GM21367 (cell line): ENCODE data around the gene TMCO4.
"Not testable (repeated sequence)": the region's sequence is repeated elsewhere in the genome, so short reads cannot be mapped to it uniquely, and the experiment has no call there.

Experiments used
- ATAC-seq: cut with Tn5 transposase; IDR thresholded peaks from one replicate; pipeline ENCODE4 v1.9.1; 2021; ENCODE audit not compliant: unreplicated experiment

The TMCO4 gene

DNA sequence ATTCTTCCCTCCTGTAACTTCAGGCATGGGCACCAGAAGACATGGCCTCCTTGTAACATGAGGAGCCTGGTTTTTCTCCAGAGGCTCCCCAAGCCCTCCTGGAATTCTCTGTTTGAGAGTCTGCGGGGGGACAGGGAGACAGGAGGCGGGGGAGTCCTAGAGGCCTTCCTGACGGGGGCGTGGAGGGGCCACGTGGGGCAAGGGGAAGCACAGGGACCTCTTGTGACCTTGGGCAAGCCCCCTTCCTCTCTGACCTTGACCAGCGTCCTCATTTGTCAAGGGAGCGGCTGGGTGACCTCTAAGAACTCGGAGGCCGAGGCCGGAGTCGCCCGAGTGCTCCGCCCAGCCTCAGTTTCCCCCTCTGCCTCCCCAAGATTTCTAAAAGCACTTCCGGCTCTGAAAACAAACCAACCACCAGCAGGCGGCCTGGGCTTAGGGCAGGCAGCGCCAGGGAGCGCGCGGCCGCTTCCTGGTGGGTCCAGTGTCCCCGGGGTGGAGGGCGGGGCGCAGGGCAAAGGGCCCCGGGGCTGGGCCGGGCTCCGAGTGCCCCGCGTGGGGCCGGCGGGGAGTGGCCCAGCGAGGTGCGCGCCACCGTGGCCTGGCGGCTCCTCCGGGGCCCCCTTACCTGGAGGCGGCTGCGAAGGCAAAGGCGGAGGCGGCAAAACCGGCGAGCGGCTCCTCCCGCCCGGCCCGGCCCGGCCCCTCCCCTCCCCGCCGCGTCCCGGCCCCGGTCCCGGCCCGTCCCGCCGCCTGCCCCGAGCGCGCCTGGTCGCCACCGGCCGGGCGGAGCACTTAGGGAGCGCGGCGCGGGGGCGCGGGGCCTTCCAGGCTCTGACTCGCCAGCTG lies at the start of gene TMCO4:
TSS of gene TMCO4 (minus strand) at position 687 of the 846 bp plus-strand sequence. CDS start 19,158 bp downstream, outside the sequence.
- ATAC-seq: no peak

DNA sequence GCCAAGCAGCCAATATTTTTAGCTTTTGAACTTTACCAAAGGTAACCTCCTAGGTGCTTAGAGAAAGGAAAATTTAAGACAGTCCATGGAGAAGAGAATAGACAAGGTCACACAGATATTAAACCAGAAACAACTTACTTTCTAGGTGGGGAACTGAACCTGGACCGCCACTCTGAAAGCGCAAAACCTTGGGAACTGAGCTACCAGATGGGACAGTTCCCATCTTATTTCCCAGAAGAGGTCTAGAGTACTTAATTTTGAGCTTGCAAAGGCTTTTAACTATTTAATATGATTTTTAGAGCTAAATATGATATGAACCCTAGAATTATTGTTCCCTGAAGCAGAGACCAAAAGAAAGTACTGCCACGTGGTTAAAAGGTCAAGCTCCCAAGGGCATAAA lies 49.6 kb upstream of the TMCO4 start:
- not testable (repeated sequence) for ATAC-seq

DNA sequence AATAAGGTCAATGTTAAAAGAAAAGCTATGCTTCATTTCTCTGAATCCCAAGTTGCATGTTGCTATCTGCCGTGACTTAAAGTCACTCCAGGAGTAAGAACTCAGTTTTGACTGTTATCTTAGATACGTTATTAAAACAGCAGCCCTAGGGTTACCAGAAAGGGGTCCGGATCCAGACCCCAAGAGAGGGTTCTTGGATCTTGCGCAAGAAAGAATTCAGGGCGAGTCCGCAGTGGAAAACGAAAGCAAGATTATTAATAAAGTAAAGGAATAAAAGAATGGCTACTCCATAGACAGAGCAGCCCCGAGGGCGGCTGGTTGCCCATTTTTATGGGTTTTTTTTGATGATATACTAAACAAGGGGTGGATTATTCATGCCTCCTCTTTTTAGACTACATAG lies 47.6 kb upstream of the TMCO4 start:
- ATAC-seq: not testable (repeated sequence)

DNA sequence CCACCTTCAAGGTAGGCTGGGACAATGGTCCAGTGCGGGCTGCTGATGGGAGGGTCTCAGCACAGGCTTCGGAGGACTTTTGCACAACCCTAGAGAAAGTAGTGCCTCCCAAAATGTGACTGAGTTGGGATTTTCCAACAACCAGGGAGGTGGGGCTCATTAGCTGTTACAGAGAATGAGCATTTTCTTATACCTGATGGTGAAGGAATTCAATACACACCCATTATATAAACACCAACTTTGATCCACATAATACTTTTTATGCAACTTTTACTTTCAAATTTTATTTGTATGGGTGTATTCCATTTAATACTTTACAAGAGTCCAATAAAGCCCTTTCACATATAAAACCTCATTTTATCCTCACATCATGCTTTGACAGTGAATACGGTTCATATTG lies 46.6 kb upstream of the TMCO4 start:
- ATAC-seq: no peak

DNA sequence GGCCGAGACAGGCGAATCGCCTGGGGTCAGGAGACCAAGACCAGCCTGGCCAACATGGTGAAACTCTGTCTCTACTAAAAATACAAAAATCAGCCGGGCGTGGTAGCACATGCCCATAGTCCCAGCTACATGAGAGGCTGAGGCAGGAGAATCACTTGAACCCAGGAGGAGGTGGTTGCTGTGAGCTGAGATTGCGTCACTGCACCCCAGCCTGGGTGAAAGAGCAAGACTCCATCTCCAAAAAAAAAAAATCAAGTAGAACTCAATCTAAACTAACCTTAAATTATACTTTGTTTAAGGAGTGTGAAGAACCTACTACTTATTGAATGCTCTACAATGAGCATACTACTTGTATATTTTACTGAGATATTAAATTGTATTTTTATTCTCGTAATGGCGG lies 45.8 kb upstream of the TMCO4 start:
- no peak for ATAC-seq

DNA sequence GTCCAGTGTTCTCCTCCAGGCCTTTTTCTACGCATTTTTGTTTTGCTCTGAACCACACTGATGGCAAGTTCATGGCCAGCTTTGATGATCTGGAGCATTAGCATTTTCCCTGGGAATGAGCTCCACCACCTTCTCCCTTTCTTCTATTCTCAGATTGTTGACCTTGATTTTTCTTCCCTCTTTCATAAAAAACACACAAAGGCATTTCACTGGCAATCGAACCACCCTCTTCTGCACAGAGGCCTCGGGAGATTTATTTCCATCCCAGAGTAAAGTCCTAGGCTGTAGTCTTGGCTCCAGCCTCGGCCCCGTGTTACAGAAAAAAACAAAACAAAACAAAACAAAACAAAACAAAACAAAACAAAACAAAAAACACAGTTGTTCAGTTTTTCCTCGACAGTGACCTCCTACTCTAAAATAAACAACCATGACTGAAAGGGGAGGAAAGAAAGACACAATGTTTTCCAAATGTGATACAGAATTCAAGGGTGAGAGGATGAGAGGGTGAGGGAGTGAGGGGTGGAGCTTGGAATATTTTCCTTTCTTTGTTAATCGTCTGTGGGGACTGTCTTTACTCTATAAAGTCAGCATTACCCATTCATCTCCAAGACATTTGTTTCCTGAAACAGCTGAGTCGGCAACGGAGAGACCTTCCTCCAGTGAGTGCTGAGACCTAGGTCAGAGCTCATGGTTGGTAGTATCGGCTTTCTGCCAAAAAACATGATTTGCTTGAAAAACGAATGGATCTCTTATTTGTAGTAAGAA lies 45.2 kb upstream of the TMCO4 start:
- no peak for ATAC-seq

DNA sequence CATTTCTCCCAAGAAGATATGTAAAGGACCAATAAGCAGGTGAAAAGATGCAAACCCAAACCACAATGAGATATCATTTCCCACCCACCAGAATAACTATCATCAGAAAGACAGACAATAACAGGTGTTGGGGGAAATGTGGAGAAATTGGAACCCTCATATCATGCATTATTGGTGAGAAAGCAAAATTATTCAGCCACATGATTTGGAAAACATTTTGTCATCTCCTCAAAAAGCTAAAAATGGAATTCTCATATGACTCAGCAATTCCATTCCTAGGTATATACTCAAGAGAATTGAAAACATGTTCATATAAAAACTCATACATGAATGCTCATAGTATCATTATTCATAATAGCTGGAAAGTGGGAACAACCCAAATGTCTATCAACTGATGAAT lies 40.5 kb upstream of the TMCO4 start:
- ATAC-seq: no peak

DNA sequence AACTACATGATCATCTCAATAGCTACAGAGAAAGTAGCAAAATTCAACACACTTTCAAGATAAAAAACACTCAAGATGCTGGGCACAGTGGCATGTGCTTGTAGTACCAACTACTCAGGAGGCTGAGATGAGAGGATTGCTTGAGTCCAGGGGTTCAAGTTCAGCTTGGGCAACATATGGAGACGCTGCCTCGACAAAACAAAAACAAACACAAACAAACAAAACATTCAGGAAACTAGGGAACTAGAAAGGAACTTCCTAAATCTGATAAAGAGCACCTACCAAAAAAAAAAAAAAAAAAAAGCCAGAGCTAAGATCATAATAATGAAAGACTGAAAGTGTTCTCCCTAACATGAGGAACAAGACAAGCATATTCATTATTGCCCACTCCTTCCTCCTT lies 38.1 kb upstream of the TMCO4 start:
- no peak for ATAC-seq

DNA sequence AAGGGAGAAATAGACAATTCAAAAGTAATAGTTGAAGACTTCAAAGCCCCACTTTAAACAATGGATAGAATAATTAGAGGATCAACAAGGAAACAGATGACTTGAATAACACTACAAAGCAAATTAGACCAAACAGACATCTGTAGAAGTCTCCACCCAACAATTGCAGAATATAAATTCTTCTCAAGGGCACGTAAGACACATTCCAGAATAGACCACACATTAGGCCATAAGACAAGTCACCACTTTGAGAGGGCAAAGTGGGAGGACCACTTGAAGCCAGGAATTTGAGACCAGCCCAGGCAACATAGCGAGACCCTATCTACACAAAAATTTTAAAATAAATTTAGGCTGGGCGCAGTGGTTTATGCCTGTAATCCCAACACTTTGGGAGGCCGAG lies 35.9 kb upstream of the TMCO4 start:
- ATAC-seq: no peak

DNA sequence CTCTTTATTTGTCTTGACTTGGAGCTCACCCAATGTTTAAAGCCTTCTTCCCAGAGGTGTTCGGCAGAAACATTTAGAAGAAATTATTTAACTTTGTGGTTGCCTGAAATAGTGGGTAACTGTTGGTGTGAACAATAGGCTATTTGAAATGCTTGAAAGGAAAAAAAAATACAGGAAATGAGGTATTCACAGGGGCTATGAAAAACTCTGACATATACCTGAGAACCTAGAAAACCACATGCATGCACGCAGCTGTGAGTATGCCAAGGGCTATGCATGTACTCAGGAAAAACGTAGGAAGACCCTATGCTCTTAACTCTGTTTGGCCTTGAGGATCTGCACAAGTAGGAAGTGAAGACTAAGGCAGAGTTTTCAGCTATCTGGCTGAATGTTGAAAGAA lies 31.7 kb upstream of the TMCO4 start:
- no peak for ATAC-seq

DNA sequence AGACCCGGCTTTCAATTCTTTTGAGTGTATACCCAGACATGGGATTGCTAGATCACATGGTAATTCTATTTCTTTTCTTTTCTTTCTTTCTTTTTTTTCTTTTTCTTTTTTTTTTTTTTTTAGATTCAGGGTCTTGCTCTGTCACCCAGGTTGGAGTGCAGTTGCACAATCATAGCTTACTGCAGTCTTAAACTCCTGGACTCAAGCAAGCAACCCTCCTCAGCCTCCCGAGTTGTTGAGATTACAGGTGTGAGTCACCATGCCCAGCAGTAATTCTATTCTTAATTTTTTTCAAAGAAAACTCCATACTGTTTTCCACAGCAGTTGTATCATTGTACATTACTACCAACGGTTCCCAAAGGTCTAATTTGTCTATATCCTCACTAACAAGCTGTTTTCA lies 28.8 kb upstream of the TMCO4 start:
- no peak for ATAC-seq

DNA sequence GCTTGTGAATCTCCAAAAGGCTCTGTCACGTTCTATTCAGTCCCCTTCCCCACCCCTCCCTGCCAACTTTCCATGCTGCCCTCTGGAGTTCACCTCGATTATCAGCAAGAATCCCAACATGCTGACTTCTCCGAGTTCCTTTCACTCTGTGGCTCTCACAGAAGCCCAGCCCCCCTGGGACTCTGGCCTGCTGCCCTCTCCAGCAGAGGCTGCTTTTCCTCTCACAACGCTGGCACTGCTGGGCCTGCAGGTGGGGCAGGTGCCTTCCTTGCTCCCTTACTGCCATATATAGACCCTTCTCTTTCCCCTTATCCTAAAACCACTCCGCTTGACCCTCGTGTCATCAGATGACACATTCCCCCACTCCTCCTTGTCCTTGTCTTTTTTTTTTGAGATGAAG lies 25.6 kb upstream of the TMCO4 start:
- ATAC-seq: no peak

DNA sequence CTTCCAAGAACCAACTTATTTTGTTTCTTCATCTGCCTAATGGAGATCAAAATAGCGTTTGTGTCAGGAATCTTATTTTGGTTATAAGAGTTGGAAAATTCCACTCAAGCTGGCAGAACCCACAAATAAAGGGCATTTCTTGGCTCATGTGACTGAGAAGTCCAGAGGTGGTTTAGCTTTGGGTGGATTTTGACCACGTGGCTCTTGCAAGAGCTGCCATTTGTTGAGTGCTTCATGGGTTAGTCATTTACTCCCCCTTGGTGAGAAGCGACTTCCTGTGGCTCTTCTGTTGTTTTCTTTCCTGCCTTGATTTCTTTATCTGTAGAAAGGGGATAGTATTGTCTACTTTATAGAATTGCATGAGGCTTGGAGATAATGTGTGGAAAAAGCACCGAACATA lies 24.8 kb upstream of the TMCO4 start:
- ATAC-seq: no peak

DNA sequence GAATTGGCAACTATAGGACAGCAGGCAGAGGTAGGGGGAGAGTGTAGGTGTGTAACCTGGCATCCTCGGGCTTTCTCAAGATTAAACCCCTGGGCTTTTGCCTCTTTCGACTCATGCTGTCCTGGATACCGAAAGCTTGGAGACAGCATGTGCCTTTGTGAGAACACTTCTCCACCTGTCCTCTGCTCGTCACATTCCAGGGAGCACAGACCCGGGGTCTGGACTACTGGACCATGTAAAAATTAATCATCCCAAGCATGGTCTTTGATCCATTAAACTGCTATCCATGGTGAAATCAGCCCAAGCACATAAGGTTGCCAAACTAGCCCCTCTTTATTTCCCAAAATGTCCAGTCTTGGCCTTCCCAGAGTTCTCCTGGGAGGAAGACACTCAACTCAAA lies 24.3 kb upstream of the TMCO4 start:
- ATAC-seq: no peak

DNA sequence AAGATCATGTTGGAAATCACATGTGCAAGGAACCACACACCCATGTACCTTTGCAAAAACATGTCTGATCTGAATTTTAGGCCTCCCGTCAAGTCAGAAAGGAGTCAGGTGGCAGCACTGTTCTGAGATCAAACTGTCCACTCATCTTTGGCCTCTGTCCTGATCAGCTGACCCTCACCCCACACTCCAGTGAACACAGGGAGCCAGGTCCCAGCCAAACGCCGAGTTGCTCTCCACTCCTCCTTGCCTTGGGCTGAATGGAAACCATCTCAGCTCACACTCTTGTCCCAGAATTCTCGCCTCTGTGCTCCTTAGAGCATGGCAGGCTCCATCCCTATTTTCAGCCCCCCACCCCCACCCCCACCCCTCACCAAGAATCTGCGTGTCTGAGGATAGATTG lies 20.0 kb upstream of the TMCO4 start:
- ATAC-seq: no peak

DNA sequence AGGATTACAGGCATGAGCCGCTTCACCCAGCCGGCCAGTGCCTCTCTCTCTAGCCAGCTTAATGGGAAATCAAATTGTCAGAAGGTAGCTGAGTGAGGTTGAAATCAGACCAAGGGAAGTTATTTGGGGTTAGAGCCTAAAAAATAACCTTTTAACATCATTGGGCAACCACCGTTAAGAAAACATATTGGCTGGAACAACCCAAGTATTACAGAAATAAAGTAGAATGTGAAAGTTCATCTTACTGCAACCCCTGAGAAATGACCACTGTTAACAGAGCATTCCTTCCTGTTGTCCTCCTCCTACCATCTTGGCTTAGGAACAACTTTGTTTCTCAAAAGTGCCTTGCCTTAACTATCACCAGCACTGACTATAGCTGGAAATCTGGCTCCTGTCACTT lies 18.6 kb upstream of the TMCO4 start:
- ATAC-seq: no peak

DNA sequence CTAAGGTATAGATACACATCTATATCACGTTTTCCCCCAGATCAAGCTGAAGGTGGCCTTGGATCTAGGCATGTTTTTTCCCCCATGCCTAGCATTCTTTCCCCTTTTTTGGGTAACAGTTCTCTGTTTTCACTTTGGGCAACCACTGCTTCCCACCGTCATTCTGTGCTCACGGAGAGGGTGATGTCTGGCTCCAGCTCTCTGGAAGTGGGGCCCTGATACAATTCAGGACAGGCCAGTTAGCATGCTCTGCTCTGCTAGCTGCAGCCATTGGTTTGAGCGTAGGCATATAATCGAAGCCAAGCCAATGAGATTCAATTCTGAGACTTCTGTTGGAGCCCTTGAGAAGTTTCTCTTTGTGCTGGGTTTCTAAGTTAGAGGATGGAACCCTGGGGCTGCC lies 17.4 kb upstream of the TMCO4 start:
- ATAC-seq: no peak

DNA sequence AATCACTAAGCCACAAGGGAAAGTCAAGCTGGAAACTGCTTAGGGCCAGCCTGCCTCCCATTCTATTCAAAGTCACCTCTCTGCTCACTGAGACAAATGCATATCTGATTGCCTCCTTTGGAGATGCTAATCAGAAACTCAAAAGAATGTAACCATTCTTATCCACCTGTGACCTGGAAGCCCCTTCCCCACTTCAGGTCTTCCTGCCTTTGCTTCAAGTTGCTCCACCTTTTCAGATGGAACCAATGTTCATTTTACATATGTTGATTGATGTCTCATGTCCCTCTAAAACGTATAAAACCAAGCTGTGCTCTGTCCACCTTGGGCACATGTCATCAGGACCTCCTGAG lies 17.0 kb upstream of the TMCO4 start:
- ATAC-seq: not testable (repeated sequence)

DNA sequence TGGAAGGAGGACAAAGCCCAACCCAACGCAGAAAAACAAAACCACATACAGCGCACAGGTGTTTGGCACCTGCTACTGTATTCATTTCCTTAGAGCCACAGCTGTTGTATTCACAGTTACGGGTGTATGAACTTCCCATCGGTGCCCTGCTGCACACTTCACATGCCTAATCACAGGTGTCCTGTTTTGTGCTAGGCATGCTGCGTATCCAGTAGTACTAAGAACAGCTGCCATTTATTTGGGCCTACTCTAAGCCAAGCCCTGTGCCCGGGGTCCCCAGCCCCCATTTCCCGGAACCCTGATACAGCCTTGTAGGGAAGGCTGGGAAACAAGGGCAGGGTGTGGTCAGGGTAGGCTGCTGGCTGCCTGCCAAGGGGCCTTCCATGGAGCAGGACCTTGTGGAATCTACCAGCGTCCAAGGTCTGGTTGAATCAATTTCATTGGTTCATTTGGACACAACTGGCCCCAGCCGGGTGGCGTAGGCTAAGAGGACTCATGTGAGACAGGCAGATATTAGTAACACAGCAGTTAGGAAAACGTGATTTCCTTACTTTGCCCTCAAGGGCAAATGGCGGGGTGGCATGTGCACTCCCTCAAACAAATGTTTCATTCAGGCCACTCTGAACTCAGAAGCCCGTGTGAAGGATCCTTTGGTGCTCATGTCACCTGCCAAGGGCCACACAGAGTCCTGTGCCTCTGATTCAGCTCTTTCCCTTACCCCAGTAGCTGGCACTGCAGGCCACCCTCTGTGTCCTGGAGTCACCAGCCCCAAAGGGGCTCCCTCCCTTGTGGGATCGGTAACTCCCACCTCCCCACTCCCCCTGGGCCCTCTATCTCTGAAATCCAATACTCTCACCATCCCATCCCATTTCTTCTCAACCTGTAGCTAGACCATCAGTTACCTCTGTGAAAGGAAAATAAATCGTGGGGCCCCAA lies 16.4 kb upstream of the TMCO4 start:
- no peak for ATAC-seq

DNA sequence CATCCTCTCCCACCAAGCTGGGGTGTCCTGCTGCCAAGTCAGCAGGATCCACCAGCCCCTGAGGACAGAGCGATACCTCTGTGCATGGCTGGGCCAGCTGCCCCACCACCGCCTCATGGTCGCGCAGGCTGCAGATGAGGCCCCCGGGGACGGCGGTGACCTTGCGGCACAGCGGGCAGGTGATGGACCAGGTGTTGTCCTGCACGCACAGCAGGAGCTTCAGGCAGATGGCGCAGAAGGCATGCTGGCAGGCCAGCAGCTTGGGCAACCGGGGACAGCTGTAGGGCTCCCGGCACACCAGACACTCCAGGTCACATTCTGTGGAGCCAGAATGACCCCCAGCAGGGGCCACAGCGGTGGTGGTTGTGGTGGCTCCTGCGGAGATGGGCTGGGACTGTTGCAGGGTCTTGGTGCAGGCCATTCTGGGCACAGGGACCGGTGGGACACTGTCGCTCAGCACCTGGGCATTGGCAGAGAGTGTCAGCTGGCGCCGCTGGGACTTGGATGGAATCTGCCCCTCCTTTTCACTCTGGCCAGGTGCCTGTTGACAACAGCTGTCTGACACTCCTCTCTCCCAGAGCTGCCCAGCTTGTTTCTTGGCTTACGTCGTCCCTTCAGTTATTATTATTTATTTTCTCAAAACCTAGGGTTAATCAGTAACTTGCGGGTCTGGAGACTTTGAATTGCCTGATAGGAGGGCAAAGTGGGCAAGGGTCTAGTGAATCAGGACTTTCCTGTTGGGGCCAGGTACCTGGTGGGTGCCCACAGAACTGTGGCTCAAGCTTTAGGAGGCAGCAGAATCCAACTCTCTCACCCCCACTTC lies 15.2 kb upstream of the TMCO4 start, which contains the start of gene RNF186:
TSS of gene RNF186 (minus strand) at position 603 of the 823 bp plus-strand sequence. CDS start at position 421, 182 bp downstream.
- ATAC-seq: no peak
